Esophagus muscularis mucosa (tissue), 3 donors: Measurements from ENCODE around the gene CEBPZOS.

Experiments used
- EP300 ChIP-seq: sonication (generic); formaldehyde crosslinking; IDR thresholded peaks from one replicate; pipeline ENCODE4 v1.6.1; 2017; ENCODE audit warnings: antibody characterized with exemption
- TF ChIP-seq, protein P1 (sequence below), 3 experiments: fragments of 200-600 bp in 2 of 3; fragments of 450-650 bp in 1 of 3; sonication (generic) in 2 of 3; IDR thresholded peaks; one replicate each; pipeline ENCODE4 v1.5.1; 2017 to 2019; ENCODE audit warnings: antibody characterized with exemption in 3 of 3, mild to moderate bottlenecking in 2 of 3, moderate library complexity in 1 of 3

DNA sequence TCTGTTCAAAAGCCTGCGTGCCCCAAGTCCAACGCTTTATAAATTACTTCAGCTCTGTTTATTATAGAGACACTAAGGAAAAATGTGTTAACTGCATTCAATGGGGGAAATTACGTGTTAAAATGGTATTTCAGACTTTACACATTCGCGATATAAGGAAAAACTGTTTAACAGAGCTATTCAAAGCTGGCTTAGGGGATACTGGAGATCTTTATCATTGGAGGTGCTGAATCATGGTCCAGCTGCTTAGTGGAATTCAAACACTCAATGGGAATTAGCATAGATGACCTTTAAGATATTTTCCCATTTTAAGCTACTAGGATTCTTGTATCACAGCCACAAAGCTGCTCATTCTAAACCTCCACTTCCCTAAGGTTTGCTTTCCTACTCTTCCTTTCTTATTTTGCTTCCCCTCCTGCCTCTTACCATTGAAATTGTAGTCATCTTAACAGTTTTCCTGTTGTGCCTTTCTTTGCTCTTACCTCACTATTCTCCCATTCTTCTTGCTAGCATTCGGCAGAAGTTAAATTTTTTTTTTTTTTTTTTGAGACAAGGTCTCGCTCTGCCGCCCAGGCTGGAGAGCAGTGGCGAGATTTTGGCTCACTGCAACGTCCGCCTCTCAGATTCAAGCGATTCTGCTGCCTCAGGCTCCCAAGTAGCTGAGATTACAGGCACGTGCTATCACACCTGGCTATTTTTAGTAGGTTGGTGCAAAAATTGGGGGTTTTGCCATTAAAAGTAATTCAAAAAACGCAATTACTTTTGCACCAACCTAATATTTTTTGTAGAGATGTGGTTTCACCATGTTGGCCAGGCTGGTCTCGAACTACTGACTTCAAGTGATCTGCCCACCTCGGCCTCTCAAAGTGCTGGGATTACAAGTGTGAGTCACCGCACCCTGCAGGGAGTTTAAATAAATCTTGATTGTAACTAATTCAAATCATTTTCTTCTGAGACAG is 14.3 kb upstream of the CEBPZOS start:
- TF ChIP-seq, protein P1, sequence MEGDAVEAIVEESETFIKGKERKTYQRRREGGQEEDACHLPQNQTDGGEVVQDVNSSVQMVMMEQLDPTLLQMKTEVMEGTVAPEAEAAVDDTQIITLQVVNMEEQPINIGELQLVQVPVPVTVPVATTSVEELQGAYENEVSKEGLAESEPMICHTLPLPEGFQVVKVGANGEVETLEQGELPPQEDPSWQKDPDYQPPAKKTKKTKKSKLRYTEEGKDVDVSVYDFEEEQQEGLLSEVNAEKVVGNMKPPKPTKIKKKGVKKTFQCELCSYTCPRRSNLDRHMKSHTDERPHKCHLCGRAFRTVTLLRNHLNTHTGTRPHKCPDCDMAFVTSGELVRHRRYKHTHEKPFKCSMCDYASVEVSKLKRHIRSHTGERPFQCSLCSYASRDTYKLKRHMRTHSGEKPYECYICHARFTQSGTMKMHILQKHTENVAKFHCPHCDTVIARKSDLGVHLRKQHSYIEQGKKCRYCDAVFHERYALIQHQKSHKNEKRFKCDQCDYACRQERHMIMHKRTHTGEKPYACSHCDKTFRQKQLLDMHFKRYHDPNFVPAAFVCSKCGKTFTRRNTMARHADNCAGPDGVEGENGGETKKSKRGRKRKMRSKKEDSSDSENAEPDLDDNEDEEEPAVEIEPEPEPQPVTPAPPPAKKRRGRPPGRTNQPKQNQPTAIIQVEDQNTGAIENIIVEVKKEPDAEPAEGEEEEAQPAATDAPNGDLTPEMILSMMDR (IDR thresholded peaks at IDR 0.05): no peak
- no peak for TF ChIP-seq EP300
